GM04503 (cell line): Measurements from ENCODE around the gene GAL.

Experiments used
- DNase-seq: peaks from one replicate; pipeline ENCODE4 v3.0.0-alpha.2; 2012; ENCODE audit warnings: low read depth

GAL gene

GRCh38 chr11:68659158-68659921, 25.0 kb upstream of the GAL start:
- peak; percentile 82 for DNase-seq

- no peak for DNase-seq
These were observed 24.1 kb upstream of the GAL start for GRCh38 chr11:68660066-68660810.

- DNase-seq: no peak
These were observed 23.3 kb upstream of the GAL start for GRCh38 chr11:68661014-68661413.

- DNase-seq: no peak
These were observed 22.4 kb upstream of the GAL start for GRCh38 chr11:68661697-68662603.

- no peak for DNase-seq
These were observed 20.8 kb upstream of the GAL start for GRCh38 chr11:68663482-68664010.

- no peak for DNase-seq
These were observed 20.2 kb upstream of the GAL start for GRCh38 chr11:68664141-68664540.

GRCh38 chr11:68664906-68665305, 19.4 kb upstream of the GAL start:
- no peak for DNase-seq

- DNase-seq: no peak
These were observed 18.9 kb upstream of the GAL start for GRCh38 chr11:68665436-68665835.

- no peak for DNase-seq
These were observed 17.5 kb upstream of the GAL start for GRCh38 chr11:68666849-68667248.

- DNase-seq: no peak
These were observed 16.5 kb upstream of the GAL start for GRCh38 chr11:68667511-68668500.

GRCh38 chr11:68669301-68670090, 14.8 kb upstream of the GAL start:
- DNase-seq: no peak

- no peak for DNase-seq
These were observed 13.9 kb upstream of the GAL start for GRCh38 chr11:68670208-68670992.

GRCh38 chr11:68673306-68673945, 10.9 kb upstream of the GAL start:
- DNase-seq: no peak

- DNase-seq: no peak
These were observed 10.4 kb upstream of the GAL start for GRCh38 chr11:68673991-68674390.

- DNase-seq: no peak
These were observed 9.9 kb upstream of the GAL start for GRCh38 chr11:68674461-68674860.

- peak; percentile 13 for DNase-seq
These were observed 6.9 kb upstream of the GAL start for GRCh38 chr11:68677432-68677831.

GRCh38 chr11:68678031-68678441, 6.3 kb upstream of the GAL start:
- DNase-seq: no peak

- DNase-seq: no peak
These were observed 3.7 kb upstream of the GAL start for GRCh38 chr11:68680541-68681231.
